ENCODE results near the gene FAM156A. TPM values are rescaled to one million over a fixed set of nuclear protein-coding genes. Genes with fewer than 3 reads are reported as not detected.

Gene FAM156A
- total and polyA plus RNA-seq, 2 of the 8 experiments (the other 6 are each of a cell fraction or from before 2014, with no cell fraction given) = 11.7 to 13.6 TPM

DNA sequence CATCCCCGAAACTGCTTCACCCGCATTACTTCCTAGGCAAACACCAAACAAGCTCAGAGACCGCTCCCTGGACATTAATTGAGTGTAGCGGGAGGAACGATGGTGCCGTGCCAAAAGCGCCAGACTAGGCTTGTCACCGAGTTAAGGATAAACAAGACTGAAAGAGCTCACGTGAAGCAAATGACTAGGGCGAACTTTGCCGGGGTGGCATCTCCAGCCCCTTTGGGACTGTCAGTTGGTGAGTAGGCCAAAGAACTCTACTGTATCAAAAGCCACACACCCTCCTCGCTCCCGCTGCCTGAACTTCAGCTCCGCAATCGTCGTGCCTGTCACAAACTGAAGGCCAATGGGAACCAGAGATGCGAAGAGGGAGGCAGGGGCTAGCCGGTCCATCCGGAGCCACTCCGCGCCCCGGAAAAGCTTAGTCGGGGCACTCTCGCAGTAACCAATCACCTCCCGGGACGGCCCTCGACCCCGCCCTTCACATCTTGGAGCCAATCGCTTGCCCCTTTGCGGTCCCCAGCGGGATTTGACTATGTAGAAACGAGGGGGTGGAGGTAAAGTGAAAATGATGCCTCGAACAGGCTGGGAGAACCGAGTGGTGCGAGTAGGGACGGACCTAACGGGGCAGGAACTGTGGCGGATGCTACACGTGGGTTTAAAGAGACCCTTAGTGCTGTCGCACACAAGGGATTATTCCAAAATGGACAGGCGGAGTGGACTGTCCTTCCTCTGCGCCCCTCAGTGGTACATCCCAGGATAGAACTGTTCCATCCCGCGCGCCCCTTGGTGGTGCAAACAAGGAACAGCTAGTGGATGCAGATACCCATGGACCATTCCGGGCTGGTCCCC, 37.0 kb upstream of the FAM156A start:
- Histone ChIP-seq H3K18ac (ENCODE audit: extremely low read depth, low read length) (peak overlapping the region; percentile 100), H3K4me1 (replicated peaks in 1 of 4; ENCODE audit: control insufficient read depth in 3 of 4, insufficient read depth in 4 of 4, low read length in 3 of 4) (peaks cover 0 to 3% (median 0%) of the 10 kb centered on the region in 4 experiments; a peak in 1 of 7 replicates), H2BK20ac (ENCODE audit: low read length) (peak overlapping the region; percentile 90; the same call in 1 of the 2 replicates), H3K14ac (ENCODE audit: insufficient read length) (no peak overlapping the region), H3K9ac (replicated peaks in 1 of 4; ENCODE audit: extremely low read depth in 1 of 4, low read depth in 3 of 4, low read length in 3 of 4) (peak overlapping the region; percentile 70 to 100 (median 97)), H3K4me2 (ENCODE audit: insufficient read depth in 1 of 2, low read depth in 2 of 2, low read length in 2 of 2) (peak overlapping the region; percentile 35 to 69), H3K56ac (replicated peaks; ENCODE audit: insufficient read length, low read depth, low read length) (peak overlapping the region; percentile 83), H2AK5ac (ENCODE audit: low read depth, low read length) (no peak overlapping the region), H3K4me3 (ENCODE audit: extremely low read depth in 1 of 4, insufficient read depth in 2 of 4, low read depth in 3 of 4, low read length in 4 of 4) (peak overlapping the region; percentile 48 to 88 (median 79)), H2BK15ac (ENCODE audit: low read length) (0 out of 2 replicates have a peak overlapping the region, but pooled peaks have one; percentile 98), H2AFZ (ENCODE audit: low read length) (peak overlapping the region; percentile 100), H3K27ac (ENCODE audit: low read depth, low read length) (peak overlapping the region; percentile 100), H3K23me2 (ENCODE audit: low read depth, low read length) (no peaks in the 10 kb centered on the region), H2BK12ac (ENCODE audit: low read depth, low read length) (peak overlapping the region; percentile 100; the same call in 1 of the 2 replicates), H4K20me1 (replicated peaks in 1 of 2; ENCODE audit: control insufficient read depth in 1 of 2, insufficient read depth in 2 of 2, low read length in 2 of 2) (no peaks in the 10 kb centered on the region), H3K23ac (ENCODE audit: insufficient read length) (no peak overlapping the region), H2BK5ac (ENCODE audit: low read depth, low read length) (peak overlapping the region; percentile 100), H3K36me3 (ENCODE audit: control insufficient read depth in 2 of 4, insufficient read depth in 4 of 4, low read length in 3 of 4) (no peaks in the 10 kb centered on the region), H4K91ac (replicated peaks; ENCODE audit: insufficient read length, low read length) (peak overlapping the region; percentile 99), H3K79me1 (ENCODE audit: low read depth, low read length) (no peaks in the 10 kb centered on the region; the same call in 1 of the 2 replicates), H3K9me3 (ENCODE audit: insufficient read depth in 2 of 2, low read depth in 1 of 2, low read length in 1 of 2) (no peaks in the 10 kb centered on the region), H4K5ac (ENCODE audit: insufficient read length, low read depth, low read length) (peak overlapping the region; percentile 97), H3K79me2 (ENCODE audit: control insufficient read depth in 1 of 2, insufficient read depth in 2 of 2, low read length in 2 of 2) (peaks cover 0 to 5% of the 10 kb centered on the region in 2 experiments; a peak in 1 of 4 replicates), H2BK120ac (replicated peaks; ENCODE audit: low read depth, low read length) (peak overlapping the region; percentile 97), H4K8ac (ENCODE audit: extremely low read depth, insufficient read depth, low read length) (peak overlapping the region; percentile 99), H3K4ac (replicated peaks; ENCODE audit: insufficient read length, low read depth, low read length) (no peak overlapping the region), H3K27me3 (replicated peaks in 1 of 4; ENCODE audit: control insufficient read depth in 3 of 4, extremely low read depth in 1 of 4, insufficient read depth in 3 of 4, low read length in 3 of 4) (peaks cover 0 to 3% (median 0%) of the 10 kb centered on the region in 4 experiments; a peak in 2 of 7 replicates)
- 4% methylated on average over 28 of the region's 46 CpGs; no CpG with 5 or more reads in 1 of the 2 experiments for WGBS, 2 experiments (ENCODE audit: extremely low coverage in 1 of 2, insufficient coverage in 1 of 2, insufficient read length in 1 of 2, insufficient replicate concordance in 2 of 2, low coverage in 1 of 2, low lambda C conversion rate in 2 of 2, missing lambda C conversion rate in 1 of 2)
- peak; percentile 68 to 82 for DNase-seq (ENCODE audit: low read depth in 1 of 2, low spot score in 2 of 2)
- peak; percentile 99 for FAIRE-seq
- CTCF ChIA-PET (ENCODE audit: partially characterized antibody) = interaction anchor here (0.7 to 2.8 kb wide), 4 partner anchors 10 to 72 kb away, joined by 4 to 14 read pairs (median 8); no protein-coding TSS in a partner anchor
- POLR2A ChIA-PET (ENCODE audit: partially characterized antibody) = interaction anchor here (1.5 kb wide), 1 partner anchor 93 kb away, joined by 5 read pairs; no protein-coding TSS in a partner anchor
- TF ChIP-seq RAD21 (IDR thresholded peaks at IDR 0.05 in 1 of 2, conservative IDR thresholded peaks at IDR 0.05 in 1 of 2; ENCODE audit: low read depth in 2 of 2, low read length in 2 of 2) (peak; percentile 33 to 40; a peak in 2 of 4 replicates), JUND (IDR thresholded peaks at IDR 0.05; ENCODE audit: low read length) (peak; percentile 91), KDM4A (IDR thresholded peaks at IDR 0.05; ENCODE audit: low read depth, low read length, severe bottlenecking) (peak; percentile 11), GTF2F1 (IDR thresholded peaks at IDR 0.05; ENCODE audit: borderline replicate concordance, low read depth, low read length) (no peak), NRF1 (IDR thresholded peaks at IDR 0.05; ENCODE audit: low read depth, low read length) (no peak), CBX5 (IDR thresholded peaks at IDR 0.05; ENCODE audit: low read depth, low read length) (no peak), EGR1 (IDR thresholded peaks at IDR 0.05; ENCODE audit: borderline replicate concordance, low read depth, low read length) (no peak), ASH2L (IDR thresholded peaks at IDR 0.05; ENCODE audit: low read length) (peak; percentile 39), GABPA (IDR thresholded peaks at IDR 0.05; ENCODE audit: borderline replicate concordance, insufficient read depth, low read length) (peak; percentile 78; the same call in 1 of the 2 replicates), RXRA (IDR thresholded peaks at IDR 0.05; ENCODE audit: insufficient read depth, low read depth, low read length) (no peak), CHD1 (IDR thresholded peaks at IDR 0.05; ENCODE audit: low read depth, low read length) (peak; percentile 86)
